NCI-H524 (cell line): ENCODE results near the gene SMPD4.
"Not testable (repeated sequence)": the region's sequence is repeated elsewhere in the genome, so short reads cannot be mapped to it uniquely, and the experiment has no call there.

ENCODE experiments used
- DNase-seq, 2 experiments: peaks; one replicate each; lab custom pipeline; 2025; lab: John Stamatoyannopoulos, UW

The SMPD4 gene, protein sequence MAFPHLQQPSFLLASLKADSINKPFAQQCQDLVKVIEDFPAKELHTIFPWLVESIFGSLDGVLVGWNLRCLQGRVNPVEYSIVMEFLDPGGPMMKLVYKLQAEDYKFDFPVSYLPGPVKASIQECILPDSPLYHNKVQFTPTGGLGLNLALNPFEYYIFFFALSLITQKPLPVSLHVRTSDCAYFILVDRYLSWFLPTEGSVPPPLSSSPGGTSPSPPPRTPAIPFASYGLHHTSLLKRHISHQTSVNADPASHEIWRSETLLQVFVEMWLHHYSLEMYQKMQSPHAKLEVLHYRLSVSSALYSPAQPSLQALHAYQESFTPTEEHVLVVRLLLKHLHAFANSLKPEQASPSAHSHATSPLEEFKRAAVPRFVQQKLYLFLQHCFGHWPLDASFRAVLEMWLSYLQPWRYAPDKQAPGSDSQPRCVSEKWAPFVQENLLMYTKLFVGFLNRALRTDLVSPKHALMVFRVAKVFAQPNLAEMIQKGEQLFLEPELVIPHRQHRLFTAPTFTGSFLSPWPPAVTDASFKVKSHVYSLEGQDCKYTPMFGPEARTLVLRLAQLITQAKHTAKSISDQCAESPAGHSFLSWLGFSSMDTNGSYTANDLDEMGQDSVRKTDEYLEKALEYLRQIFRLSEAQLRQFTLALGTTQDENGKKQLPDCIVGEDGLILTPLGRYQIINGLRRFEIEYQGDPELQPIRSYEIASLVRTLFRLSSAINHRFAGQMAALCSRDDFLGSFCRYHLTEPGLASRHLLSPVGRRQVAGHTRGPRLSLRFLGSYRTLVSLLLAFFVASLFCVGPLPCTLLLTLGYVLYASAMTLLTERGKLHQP

DNA sequence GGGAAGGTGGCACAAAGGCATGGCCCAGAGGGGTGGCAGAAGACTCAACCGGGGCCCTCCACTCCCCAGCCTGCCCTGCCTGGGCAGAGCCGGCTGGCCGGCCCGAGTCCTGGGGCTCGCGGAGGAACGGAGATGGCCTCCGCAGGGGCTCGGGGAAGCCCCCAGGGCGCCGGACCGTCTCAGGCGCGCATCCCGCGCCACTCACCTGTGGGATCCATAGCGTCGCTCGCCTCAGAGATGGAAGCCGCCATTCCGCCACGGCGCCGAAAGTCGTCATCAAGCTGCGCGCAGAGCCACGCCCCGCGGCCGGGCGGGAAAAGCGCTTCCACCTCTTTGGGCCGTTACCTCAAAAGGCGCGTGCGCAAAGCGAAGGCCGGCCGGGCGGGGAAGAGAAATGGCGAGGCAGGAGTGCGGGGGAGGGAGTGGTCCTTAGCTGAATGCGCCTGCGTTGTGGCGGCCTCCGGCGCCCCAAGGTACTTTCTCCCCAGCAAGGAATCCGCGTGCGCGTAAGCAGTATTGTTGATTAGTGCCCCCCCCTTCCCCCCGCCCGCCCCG, at the start of gene SMPD4:
Gene SMPD4 (minus strand): TSS at position 278 of the 555 bp plus-strand sequence. CDS start 5,010 bp downstream, outside the sequence.
- DNase-seq: peak; percentile 91 to 93

DNA sequence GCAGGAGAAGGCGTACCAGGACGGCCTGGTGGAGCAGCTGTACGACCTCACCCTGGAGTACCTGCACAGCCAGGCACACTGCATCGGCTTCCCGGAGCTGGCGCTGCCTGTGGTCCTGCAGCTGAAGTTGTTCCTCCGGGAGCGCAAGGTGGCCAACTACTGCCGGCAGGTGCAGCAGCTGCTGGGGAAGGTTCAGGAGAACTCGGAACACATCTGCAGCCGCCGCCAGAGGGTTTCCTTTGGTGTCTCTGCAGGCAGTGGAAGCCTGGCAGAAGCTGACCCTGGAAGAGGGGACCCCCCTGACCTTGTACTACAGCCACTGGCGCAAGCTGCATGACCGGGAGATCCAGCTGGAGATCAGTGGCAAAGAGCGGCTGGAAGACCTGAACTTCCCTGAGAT, 49.5 kb upstream of the SMPD4 start:
- not testable (repeated sequence) for DNase-seq

DNA sequence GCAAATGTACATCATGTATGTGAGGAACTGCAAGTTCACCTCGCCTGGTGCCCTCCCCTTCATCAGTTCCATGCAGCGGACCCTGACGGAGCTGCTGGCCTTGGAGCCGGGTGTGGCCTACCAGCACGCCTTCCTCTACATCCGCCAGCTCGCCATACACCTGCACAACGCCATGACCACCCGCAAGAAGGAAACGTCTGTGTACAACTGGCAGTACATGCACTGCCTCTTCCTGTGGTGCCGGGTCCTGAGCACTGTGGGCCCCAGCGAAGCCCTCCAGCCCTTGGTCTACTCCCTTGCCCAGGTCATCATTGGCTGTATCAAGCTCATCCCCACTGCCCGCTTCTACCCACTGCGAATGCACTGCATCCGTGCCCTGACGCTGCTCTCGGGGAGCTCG, 49.0 kb upstream of the SMPD4 start:
- DNase-seq: not testable (repeated sequence)

DNA sequence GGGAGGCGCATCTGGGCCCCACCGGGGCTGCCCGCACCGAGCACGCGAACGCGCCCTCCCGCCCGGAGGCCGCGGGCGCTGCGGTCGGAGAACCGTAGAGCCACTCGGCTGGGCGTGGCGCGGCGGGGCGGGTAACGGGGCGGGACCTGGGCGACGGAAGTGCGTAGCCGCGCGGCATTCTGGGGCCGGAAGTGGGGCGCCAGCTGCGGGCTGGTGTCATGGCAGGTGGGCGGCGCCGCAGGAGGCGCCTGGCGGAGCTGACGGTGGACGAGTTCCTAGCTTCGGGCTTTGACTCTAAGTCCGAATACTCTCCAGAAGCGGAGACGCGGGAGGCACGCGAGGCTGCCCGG, 47.7 kb upstream of the SMPD4 start:
- not testable (repeated sequence) for DNase-seq

DNA sequence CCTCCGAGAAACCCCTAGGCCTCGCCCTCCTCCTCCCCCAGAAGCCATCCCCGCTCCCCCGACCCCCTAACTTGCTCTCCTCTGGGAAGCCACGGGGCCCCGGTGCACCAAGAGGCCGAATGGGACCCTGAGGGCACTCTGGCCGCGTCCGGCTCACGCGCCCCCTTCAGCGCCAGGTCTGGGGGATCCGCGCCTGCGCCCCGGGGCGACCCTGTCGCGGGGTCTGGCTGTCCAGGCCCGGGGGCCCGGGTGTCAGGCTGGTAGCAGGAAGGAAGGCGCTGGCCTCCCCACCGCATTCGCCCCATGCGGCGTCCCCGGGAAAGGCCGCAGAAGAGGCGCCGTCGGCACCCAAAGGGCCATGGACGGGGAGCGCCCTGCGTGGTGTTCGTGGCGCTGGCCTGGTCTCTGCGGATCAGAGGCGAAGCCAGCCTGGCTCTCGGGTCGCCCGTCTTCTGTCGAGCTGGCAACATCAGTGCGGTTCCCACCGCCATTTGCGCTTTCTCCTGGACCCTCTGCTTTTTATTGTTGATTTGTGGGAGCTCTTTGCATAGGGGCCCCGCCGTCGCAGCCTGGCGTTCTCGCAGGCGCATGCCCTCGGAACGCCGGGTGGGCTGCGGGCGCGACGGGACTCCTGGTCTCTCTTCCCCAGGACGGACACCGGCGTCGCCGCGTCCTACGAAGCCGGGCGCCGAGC, 47.2 kb upstream of the SMPD4 start:
- DNase-seq: not testable (repeated sequence)

DNA sequence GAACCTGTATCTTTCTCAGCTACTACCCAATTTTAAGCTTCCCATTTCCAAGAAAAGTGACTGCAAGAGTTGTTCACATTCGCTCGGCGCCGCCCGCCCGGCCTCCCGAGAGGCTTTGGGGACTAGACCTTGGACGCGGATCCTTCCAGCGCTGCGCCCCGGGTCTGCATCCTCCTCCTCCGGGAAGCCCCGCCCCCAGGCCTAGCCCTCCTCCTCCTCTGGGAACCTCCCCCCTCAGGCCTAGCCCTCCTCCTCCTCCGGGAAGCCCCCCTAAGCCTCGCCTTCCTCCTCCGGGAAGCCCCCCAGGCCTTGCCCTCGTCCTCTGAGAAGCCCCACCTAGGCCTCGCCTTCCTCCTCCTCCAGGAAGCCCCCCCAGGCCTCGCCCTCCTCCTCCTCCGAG, 46.6 kb upstream of the SMPD4 start:
- not testable (repeated sequence) for DNase-seq

DNA sequence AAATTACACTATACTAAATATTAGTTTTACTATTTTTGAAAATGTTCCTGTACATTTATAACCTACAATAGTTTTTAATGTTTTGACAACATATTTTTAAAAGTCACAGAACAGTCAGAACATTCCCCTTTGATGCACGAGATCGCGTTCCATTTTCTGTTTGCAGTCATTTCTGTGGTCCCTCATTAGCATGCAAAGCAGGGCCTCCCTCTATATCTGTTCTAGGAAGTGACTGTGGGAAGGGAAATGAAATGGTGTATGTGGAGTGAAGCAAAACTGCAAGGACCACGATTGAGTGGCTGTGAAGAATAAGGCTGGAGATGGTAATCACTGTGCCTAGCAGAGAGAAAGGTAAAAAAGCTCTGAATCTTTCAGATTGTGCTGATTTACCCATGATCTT, 41.1 kb upstream of the SMPD4 start:
- DNase-seq: not testable (repeated sequence)

DNA sequence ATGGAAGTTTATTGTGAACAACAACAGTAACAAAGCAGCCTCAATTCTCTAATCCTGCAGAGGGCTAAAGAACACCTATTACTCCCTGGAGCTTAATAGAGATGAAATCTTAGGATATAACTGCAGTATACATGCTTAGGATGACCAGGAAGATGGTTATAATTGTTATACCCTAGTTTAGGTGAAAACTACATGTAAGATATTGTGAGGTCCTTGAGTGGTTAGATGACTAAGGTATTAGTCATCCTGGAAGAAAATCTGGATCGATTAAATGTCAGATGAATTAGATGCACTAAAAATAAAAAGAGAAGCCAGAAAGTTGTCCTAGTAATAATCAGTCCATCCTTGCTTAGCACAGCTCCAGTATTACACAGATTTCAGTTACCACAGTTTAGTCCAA, 39.1 kb upstream of the SMPD4 start:
- DNase-seq: not testable (repeated sequence)

DNA sequence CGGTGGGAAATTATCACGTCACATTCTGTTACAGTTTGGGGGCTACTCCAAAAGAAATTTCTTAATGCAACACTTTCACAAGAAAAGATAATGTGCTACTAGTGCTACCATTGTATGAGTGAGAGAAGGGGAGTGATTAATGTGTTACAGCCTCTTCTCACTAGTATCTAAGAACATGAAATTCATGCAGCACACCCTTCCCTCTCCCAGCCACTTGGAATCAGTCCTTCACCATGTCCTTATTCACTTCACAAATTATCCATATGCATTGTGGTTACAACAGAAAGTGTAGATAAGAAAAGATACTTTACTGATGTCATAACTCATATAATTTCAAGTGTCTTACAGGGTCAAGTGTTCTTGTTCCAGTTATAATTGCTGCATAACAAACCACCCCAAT, 37.7 kb upstream of the SMPD4 start:
- not testable (repeated sequence) for DNase-seq

DNA sequence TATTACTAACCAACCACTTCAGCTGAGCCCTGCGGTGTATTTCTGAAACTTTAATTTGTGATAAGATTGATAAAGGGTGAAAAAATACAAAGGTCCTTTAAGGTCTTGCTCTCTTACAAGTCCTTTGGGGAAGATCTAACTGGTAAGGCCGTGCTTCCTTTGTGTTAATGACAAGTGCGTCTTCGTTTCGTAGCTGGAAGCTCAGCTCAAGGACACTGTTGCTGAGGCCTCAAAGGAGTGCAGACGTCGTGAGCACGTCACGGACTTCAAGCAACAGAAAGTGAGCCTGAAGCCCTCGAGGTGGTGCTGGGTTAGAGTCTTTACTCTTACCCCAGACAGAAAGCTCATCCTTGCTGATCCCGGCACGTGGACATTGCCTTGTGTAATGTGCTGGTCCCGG, 25.6 kb upstream of the SMPD4 start:
- not testable (repeated sequence) for DNase-seq

DNA sequence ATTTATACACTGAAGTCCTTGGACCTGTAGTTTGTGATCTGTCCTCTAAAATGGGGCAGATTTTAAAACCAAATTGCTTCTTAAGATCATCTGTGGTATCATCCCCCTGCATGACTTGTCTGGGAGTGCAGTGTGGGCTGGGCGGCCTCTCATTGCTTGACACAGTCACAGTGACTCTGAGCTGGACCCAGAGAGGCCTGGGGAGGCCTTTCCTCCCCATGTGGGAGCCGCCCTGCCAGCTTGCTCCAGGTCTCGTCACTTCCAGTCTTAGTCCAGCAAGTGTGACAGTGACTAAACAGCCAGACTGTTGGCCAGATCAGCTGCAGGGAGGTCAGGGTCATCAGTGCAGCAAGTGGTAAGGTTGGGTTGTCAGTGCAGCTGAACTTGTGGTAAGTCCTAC, 21.7 kb upstream of the SMPD4 start:
- DNase-seq: not testable (repeated sequence)

DNA sequence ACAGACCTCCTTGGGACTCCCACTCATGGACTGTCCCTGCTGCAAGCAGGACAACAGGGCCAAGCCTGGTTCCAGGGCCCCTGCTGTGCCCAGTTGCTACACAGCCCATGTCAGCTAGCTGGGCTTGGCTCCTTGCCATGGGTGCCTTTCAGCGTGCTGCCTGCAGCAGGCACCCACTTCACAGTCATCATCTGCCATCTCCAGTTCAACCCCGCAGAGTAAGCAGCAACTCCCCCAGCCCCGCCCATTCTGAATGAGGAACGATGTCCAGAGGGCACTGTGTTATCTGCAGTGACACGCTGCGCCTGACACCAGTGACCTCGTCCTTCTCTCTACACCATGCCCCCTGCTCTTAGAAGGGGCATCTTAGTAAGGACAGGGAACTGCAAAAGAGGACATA, 21.1 kb upstream of the SMPD4 start:
- not testable (repeated sequence) for DNase-seq

DNA sequence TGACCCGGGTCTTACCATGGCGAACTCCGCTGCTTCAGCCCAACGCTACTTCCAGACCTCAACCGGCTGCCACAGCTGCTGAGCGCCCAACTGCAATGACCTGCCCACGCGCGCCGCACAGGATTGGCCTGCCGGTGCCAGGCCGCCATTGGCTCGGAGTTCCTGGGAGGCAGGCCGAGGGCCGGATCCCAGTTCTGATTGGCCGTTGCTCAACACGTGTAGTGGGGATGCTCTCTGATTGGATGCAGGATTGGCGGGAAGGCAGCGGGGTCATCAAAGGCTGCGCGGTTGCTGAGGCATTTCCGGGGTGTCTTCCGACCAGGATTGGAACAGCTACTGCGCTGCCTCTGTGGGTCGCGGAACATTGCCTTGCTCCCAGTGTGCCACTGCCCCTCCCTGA, 16.9 kb upstream of the SMPD4 start, which contains the start of gene TUBA3E:
Gene TUBA3E (minus strand): TSS at position 97 of the 400 bp plus-strand sequence. CDS start 79 bp downstream, at position 18.
- DNase-seq: no peak

DNA sequence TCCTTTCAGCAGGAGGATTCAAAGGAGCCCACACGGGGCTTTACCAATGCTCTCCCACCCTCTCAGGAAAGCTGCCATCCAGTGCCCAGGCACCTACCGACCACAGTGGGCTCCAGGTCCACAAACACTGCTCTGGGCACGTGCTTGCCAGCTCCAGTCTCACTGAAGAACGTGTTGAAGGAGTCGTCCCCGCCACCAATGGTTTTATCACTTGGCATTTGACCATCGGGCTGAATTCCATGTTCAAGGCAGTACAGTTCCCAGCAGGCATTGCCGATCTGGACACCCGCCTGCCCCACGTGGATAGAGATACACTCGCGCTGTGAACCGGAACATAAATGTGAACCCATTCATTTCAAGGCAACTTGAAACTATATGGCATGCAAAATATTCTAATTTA, 14.7 kb upstream of the SMPD4 start:
- not testable (repeated sequence) for DNase-seq

DNA sequence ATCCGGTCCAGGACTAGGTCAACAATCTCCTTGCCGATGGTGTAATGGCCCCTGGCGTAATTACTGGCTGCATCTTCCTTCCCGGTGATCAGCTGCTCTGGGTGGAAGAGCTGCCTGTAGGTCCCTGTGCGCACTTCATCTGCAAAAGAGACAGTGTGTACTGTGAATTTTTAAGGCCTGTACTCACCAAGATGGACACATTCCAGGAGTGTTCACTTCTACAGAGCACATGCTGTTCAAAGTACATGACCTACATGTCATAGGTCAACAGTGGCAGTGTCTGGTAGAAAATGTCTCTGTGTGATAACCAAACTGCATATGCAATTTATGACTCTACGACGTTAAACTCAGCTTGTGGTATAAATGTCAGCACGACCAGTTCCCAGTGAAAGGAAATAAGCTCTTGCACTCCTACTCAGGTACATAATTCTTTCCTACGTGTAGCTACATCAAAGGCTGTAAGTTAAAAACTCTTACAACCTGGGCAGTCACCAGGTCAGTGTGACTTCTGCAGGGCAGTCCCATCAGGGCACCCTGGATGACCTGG, 13.8 kb upstream of the SMPD4 start:
- DNase-seq: not testable (repeated sequence)

DNA sequence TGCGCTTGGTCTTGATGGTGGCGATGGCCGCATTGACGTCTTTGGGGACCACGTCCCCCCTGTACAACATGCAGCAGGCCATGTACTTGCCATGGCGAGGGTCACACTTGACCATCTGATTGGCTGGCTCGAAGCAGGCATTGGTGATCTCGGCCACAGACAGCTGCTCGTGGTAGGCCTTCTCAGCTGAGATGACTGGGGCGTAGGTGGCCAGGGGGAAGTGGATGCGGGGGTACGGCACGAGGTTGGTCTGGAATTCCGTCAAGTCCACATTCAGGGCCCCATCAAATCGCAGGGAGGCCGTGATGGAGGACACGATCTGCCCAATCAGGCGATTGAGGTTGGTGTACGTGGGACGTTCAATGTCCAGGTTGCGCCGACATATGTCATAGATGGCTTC, 12.4 kb upstream of the SMPD4 start:
- DNase-seq: not testable (repeated sequence)

DNA sequence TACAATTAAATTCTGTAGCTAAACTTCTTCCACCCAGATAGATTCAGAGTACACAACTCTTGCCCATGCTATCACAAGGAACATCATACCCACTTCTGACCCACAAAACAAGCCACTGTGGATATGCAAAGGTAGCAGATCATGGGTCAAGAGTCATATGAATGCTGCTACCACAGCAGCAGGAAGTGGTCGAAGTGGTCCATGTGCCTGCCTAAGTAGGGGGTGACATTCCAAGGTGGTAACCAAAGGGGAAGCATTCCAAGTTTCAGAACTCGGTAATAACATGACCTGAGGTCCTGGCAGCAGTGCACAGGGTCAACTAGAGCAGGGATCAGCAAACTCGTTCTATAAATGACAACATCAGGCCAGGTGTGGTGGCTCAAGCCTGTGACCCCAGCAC, 11.0 kb upstream of the SMPD4 start:
- not testable (repeated sequence) for DNase-seq

DNA sequence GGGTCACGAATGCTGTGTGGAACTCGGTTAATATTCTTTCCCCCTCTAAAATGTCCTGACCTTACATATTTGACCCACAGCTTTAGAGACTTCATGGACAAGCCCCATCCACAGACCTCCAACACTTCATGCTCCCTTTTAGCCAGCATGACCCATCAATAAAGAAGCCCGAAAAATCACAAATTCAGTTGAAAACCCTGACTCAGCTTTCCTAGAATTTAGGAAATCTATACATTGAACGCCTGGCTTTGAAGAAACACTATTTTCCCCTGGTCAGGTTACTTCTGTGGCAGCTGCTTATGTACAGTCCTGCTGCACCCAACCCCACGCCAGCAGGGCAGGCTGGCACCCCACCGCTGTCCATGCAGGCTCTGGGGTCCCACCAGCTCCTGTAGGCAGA, 9.9 kb upstream of the SMPD4 start:
- not testable (repeated sequence) for DNase-seq

DNA sequence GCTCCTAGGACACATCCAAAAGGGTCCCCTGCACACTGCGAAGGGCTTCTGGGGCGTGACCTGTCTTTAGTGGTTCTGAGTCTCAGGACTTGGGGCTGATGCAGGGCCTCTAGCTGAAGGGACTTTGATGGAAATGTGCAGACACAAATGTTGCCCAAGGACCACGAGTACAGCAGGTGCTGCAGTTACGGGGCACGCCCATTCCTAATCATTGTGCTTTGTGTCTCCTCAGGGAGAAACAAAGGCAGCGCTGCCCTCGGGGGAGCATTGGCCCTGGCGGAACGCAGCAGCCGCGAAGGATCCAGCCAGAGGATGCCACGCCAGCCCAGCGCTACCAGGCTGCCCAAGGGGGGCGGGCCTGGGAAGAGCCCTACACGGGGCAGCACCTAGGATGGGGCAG, 8.8 kb upstream of the SMPD4 start:
- DNase-seq: no peak

DNA sequence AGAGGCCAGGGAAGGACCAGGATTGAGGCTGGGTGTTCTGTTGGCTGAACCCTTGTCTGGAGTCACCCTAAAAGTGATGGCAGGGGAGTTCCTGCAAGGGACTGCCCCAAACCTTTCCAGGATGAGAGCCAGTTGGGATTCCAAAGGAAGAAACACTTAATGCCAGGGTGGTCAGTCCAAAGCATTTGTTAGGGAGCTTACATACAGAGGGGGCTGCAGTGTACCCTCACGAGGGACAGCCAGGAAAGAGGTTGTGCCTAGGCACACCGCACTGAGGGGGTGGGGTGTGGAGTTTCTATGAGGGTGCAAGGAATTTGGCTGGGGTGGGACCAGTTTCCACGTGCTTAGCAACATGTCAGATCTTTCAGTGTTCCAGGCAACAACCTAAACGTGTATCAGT, 7.6 kb upstream of the SMPD4 start:
- not testable (repeated sequence) for DNase-seq
